Stimulated activated naive CD8-positive, alpha-beta T cell treated with anti-CD3 and anti-CD28 coated beads, Interleukin-15, Interleukin-2, amounts not matched to agents 100 ng/mL and 50 ng/mL, for 24 hours (primary cell): Measurements from ENCODE around the gene MAP2K5.

ENCODE experiments used
- H3K27ac Mint-ChIP-seq: one replicate; pipeline ENCODE4 v1.8.0; 2021; ENCODE audit warnings: mild to moderate bottlenecking, mixed read lengths
- H3K27me3 Mint-ChIP-seq: one replicate; pipeline ENCODE4 v1.8.0; 2021; ENCODE audit warnings: mixed read lengths
- H3K36me3 Mint-ChIP-seq: one replicate; pipeline ENCODE4 v1.8.0; 2021; ENCODE audit warnings: low read depth, mixed read lengths
- H3K4me1 Mint-ChIP-seq: one replicate; pipeline ENCODE4 v1.8.0; 2021; ENCODE audit warnings: low read depth, mixed read lengths
- H3K4me3 Mint-ChIP-seq: one replicate; pipeline ENCODE4 v1.8.0; 2021; ENCODE audit warnings: mild to moderate bottlenecking, mixed read lengths
- H3K9me3 Mint-ChIP-seq: one replicate; pipeline ENCODE4 v1.8.0; 2021; ENCODE audit warnings: mixed read lengths

The MAP2K5 gene

DNA sequence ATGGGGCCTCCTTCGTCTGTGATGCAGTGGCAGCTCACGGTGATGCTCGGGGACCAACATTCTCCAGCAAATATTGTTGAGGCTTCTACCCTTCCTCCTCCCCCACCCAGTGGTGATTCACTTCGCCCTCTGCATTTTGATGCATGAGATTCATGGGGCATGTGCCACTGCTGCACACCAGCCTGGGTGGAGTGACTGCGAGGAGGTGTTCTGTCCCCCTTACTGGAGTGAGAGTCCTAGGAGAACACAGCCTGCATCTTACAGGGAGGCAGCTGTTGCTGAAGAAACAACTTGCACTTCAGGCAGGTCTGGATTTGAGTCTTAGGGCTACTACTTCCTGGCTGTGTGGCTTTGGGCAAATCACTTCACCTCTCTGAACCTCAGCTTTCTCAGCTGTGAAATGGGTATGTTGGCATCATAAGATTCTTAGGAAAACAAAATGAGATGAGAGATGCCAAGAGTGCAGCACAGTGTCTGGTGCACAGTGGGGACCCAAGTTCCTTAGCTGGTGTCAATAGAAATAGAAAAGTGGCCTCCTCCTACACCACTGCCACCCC, 272.6 kb downstream of the MAP2K5 start:
- Mint-ChIP-seq H3K36me3 (no peaks in the 10 kb centered on the region), H3K9me3 (no peaks in the 10 kb centered on the region), H3K27ac (no peak overlapping the region), H3K27me3 (peaks cover 33% of the 10 kb centered on the region), H3K4me3 (no peak overlapping the region), H3K4me1 (no peaks in the 10 kb centered on the region)

DNA sequence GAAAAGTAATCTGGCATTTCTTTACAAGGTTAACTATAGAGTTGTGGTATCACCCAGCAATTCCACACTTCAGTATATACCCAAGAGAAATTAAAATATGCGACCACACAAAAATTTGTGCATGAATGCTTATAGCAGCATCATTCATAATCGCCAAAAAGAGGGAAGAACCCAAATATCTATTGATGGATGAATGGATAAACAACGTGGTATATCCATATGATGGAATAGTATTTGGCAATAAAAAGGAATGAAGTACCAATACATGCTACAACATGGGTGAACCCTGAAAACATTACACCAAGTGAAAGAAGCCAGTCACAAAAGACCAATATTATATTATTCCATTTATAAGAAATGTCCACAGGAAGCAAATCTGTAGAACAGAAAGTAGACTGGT, 274.2 kb downstream of the MAP2K5 start:
- Mint-ChIP-seq H3K27ac (no peak overlapping the region), H3K27me3 (peaks cover 48% of the 10 kb centered on the region), H3K9me3 (no peaks in the 10 kb centered on the region), H3K36me3 (no peaks in the 10 kb centered on the region), H3K4me3 (no peak overlapping the region), H3K4me1 (peaks cover 11% of the 10 kb centered on the region)

DNA sequence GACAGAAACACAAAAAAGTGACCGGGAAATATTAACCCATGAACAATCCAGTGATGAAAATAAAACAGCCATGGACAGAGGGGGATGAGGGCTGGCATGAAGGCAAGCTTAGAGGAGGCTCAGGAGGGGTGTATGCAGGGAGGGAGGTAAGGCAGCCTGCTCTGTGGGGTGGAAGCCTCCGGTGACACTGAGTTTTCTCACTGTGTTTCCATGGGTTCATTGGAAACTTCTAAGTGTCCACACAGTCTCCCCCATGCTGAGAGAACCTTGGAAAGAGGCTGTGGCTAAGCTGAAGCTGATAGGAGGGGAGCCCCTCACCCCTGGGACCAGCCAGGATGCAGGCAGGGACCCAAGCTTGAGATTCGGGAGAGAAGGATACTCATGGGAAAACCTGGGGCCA, 276.0 kb downstream of the MAP2K5 start:
- Mint-ChIP-seq H3K27me3 (peaks cover 62% of the 10 kb centered on the region), H3K4me1 (peaks cover 24% of the 10 kb centered on the region), H3K27ac (no peak overlapping the region), H3K36me3 (no peaks in the 10 kb centered on the region), H3K4me3 (no peak overlapping the region), H3K9me3 (no peaks in the 10 kb centered on the region)

DNA sequence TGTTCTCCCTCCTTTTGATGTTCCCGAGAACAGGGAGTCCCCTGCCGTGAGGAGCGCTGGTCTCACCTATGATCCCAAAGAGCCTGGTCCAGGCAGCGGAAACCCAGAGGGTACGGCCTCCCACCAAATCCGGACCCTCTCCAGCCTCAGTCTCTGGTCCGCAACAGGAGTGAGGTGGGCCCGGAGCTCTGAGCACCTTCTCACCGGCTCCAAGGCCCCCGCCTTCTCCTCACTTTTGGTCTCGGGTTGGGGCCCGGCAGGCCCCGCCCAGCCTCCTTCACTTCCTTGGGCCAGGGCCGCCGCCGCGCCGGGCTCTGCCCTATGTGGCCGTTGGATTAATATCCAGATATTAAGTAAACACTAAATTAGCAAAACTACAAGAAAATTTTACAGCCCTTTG, 277.1 kb downstream of the MAP2K5 start:
- Mint-ChIP-seq H3K27ac (no peak overlapping the region), H3K4me1 (peaks cover 33% of the 10 kb centered on the region), H3K9me3 (no peaks in the 10 kb centered on the region), H3K36me3 (no peaks in the 10 kb centered on the region), H3K4me3 (no peak overlapping the region), H3K27me3 (peaks cover 74% of the 10 kb centered on the region)

DNA sequence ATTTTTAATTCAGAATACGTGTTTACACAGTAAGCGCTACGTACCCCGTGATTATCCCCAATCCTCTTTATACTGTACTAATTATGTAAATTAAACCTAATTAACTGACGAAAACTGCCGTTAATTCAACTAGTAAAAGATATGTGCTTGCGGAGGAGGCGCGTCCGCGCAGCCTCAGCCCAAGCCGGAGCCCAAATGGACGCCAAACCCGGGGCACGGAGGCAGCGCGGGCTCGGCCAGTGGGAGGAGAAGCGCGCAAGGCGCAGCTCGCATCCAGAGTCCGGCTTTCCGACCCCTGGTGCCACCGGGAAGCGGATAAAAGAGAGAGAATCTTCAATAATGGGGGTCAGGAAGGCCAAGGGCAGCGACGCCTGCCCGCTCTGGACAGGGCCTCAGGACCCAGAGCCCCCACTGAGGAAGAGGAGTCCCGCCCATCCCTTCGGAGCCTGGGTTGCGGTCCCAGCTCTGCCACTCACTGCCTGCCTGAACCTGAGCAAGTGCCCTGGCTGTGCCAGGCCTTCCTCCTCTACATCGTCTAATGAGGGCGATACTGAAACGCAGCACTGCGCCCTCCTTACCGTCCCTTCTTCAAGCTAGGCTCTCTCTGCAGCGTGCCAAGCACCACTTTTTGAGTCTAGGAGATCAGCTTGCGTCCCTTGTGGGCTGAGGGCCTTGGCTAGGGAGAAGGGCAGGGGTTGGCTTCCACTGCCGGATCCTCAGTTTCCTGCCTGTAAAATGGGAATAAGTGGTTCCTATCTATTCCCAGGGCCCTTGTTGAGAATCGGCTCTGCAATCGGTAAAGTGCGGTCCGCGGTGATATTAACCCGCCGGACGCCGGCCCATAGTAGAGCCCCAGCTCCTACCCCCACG, 277.9 kb downstream of the MAP2K5 start:
- H3K27me3 Mint-ChIP-seq: peaks cover 79% of the 10 kb centered on the region
- no peak overlapping the region for H3K27ac Mint-ChIP-seq
- peaks cover 35% of the 10 kb centered on the region for H3K4me1 Mint-ChIP-seq
- H3K36me3 Mint-ChIP-seq: no peaks in the 10 kb centered on the region
- H3K4me3 Mint-ChIP-seq: no peak overlapping the region
- H3K9me3 Mint-ChIP-seq: no peaks in the 10 kb centered on the region

DNA sequence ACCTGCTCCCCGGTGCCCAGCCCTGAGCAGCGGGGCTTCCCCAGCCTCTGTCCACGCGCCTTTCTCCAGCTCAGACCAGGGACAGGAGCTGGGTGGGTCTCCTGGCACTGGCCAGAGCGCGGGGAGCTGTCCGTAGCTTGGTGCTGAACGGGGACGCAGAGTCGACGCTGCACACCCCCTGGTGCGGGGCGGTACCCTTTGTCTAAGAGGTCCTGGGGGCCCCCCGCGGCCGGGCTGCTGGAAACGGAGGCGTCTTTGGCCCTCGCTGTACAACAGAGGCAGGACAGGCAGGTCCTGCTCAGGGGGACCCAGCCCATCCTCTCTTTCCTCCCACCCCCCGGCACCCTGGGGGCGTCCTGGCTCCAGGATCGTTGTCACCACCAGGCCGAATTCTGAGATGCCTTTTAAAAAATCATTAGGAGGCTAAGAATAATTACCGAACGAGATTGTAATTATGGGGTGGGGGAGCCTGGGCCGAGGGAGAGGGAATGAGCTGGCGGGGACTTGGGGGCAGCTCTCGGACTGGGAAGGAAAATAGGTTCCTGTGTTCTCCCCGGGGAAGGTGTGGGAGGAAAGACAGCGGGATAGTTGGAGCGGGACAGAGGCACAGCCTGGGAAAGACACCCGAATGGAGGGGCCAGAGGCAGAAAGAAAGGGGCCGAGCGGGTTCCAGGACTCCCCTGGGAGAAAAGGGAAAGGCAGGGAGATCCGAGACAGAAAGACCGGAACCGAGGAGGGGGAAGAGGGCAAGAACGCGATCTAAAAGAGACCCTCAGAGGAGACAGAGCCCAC, 278.7 kb downstream of the MAP2K5 start:
- H3K4me1 Mint-ChIP-seq: peaks cover 41% of the 10 kb centered on the region
- H3K36me3 Mint-ChIP-seq: no peaks in the 10 kb centered on the region
- H3K27me3 Mint-ChIP-seq: peaks cover 84% of the 10 kb centered on the region
- H3K4me3 Mint-ChIP-seq: no peak overlapping the region
- no peaks in the 10 kb centered on the region for H3K9me3 Mint-ChIP-seq
- H3K27ac Mint-ChIP-seq: no peak overlapping the region

DNA sequence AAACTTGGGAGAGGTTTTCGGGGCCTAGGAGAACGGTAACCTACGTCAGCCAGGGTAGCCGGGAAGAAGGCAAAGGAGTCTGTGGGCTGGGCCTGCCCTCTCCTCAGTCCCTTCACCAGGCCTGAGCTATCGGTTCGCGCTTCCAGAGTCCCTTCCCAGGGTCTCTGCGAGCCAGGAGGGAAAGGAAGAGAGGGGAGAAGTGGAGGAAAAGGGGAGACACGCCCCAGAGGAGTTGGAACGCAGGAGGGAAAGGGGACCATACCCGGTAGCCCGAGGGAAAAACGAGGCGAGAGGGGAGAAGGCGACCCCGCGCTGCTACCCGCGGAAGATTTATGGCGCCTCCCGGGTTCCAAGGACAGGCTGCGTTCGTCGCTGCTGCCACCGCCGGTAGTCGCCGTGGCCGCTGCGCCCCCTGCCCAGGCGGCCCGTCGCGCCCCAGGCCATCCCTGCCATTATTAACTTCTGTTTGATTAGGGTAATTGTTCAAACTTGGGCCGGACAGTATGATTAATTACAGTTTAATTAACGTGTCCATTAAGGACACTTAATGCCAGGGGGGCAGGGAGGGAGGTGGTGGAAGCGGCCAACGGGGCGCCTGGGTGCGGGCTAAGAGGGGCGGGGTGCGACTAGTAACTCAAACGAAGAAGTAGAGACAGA, 279.4 kb downstream of the MAP2K5 start:
- Mint-ChIP-seq H3K36me3 (no peaks in the 10 kb centered on the region), H3K27ac (no peak overlapping the region), H3K27me3 (peaks cover 80% of the 10 kb centered on the region), H3K4me3 (peak overlapping the region; percentile 26), H3K9me3 (no peaks in the 10 kb centered on the region), H3K4me1 (peaks cover 44% of the 10 kb centered on the region)

- Mint-ChIP-seq H3K4me1 (peaks cover 44% of the 10 kb centered on the region), H3K36me3 (no peaks in the 10 kb centered on the region), H3K4me3 (peak overlapping the region; percentile 35), H3K27me3 (peaks cover 75% of the 10 kb centered on the region), H3K9me3 (no peaks in the 10 kb centered on the region), H3K27ac (no peak overlapping the region)
Measured at GRCh38 chr15:67822537-67823313, 280.2 kb downstream of the MAP2K5 start.

- peaks cover 75% of the 10 kb centered on the region for H3K27me3 Mint-ChIP-seq
- H3K4me1 Mint-ChIP-seq: peaks cover 50% of the 10 kb centered on the region
- peak overlapping the region; percentile 84 for H3K4me3 Mint-ChIP-seq
- no peaks in the 10 kb centered on the region for H3K9me3 Mint-ChIP-seq
- peak overlapping the region; percentile 49 for H3K27ac Mint-ChIP-seq
- H3K36me3 Mint-ChIP-seq: no peaks in the 10 kb centered on the region
Measured at GRCh38 chr15:67823314-67824196, 281.1 kb downstream of the MAP2K5 start.

DNA sequence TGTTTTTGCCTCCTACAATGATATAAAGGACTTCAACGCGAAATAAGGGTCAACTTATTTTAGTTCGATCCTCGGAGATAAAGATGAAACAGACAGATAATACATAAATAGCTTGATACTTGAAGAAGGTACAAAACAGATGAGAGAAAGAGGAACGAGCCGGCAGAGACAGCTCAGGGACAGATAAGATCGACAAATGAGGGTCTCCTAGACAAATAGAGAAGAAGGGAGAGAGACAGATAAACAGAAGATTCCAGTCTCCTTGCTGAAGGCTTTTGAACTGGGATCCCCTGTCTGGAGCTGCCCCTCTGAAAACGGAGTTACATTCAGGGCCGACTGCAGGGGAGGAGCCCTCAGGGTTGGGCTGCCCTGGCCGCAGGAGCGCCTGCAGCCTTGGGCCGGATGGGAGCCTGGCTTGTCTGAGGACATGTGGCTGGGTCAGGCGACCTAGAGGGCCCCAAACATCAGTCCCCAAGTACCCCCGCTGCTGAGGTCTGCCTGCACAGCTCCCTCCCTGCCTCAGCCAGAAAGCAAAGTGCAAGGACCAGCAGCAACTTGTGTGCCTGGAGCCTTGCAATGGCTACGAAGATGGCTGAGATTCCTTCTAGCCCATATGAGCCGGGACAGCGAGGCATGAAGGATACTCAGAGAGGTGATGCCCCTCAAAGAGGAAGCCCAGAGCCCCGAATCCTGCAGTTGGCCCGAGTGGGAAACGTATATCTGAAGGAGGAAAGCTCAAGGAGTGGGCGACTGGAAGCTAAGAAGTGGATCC, 281.9 kb downstream of the MAP2K5 start:
- no peaks in the 10 kb centered on the region for H3K36me3 Mint-ChIP-seq
- H3K27me3 Mint-ChIP-seq: peaks cover 80% of the 10 kb centered on the region
- H3K27ac Mint-ChIP-seq: peak overlapping the region; percentile 49
- peaks cover 58% of the 10 kb centered on the region for H3K4me1 Mint-ChIP-seq
- H3K9me3 Mint-ChIP-seq: no peaks in the 10 kb centered on the region
- peak overlapping the region; percentile 84 for H3K4me3 Mint-ChIP-seq

- Mint-ChIP-seq H3K27me3 (peaks cover 76% of the 10 kb centered on the region), H3K4me3 (peak within 1 kb of the TSS; percentile 12), H3K36me3 (no peaks in the 10 kb centered on the region), H3K27ac (peak within 1 kb of the TSS; percentile 49), H3K9me3 (no peaks in the 10 kb centered on the region), H3K4me1 (peaks cover 62% of the 10 kb centered on the region)
Measured at GRCh38 chr15:67824976-67825880, 282.7 kb downstream of the MAP2K5 start, which contains the start of gene SKOR1. TSS of gene SKOR1 (plus strand) at chr15:67825509. CDS start at chr15:67825603, 94 bp downstream.
